Thoracic aorta (tissue), 2 donors: Measurements from ENCODE around the gene SERHL2. TPM values are rescaled to one million over a fixed set of nuclear protein-coding genes. Genes with fewer than 3 reads are reported as not detected.
"Not testable (repeated sequence)": the region's sequence is repeated elsewhere in the genome, so short reads cannot be mapped to it uniquely, and the experiment has no call there.

Source experiments
- ATAC-seq: fragments of 150-250 bp; one replicate; pipeline ENCODE4 v1.8.0; 2017; ENCODE audit warnings: low read depth; ENCODE audit not compliant: insufficient number of reproducible peaks, low FRiP score
- DNase-seq: peaks from one replicate; pipeline ENCODE4 v3.0.0-alpha.2; 2020; ENCODE audit warnings: low spot score
- H3K27ac ChIP-seq, 2 donors: fragments of 200-600 bp; sonication (generic); 1 replicate in 1 of 2; 2 replicates in 1 of 2; pipeline ENCODE4 v1.5.1; 2016; ENCODE audit warnings: mild to moderate bottlenecking in 2 of 2, moderate library complexity in 2 of 2
- H3K27me3 ChIP-seq: fragments of 200-600 bp; sonication (generic); replicated peaks from 2 replicates; pipeline ENCODE4 v1.6.0; 2016; ENCODE audit warnings: mild to moderate bottlenecking; ENCODE audit not compliant: insufficient read depth
- H3K36me3 ChIP-seq: fragments of 200-600 bp; sonication (generic); one replicate; pipeline ENCODE4 v1.5.1; 2016
- H3K4me1 ChIP-seq, 2 donors: fragments of 200-600 bp; sonication (generic); 1 replicate in 1 of 2; 2 replicates in 1 of 2; pipeline versions ENCODE4 v1.5.1 to v1.6.0; 2016; ENCODE audit warnings: low read depth in 2 of 2, mild to moderate bottlenecking in 1 of 2; ENCODE audit not compliant: control insufficient read depth in 1 of 2
- H3K4me3 ChIP-seq: fragments of 200-600 bp; sonication (generic); 2 replicates; pipeline ENCODE4 v1.5.1; 2016; ENCODE audit warnings: mild to moderate bottlenecking
- H3K9me3 ChIP-seq: fragments of 200-600 bp; sonication (generic); 2 replicates; pipeline ENCODE4 v1.5.1; 2016
- CTCF ChIP-seq: fragments of 200-600 bp; sonication (generic); IDR thresholded peaks from one replicate; pipeline ENCODE4 v1.5.1; 2019; ENCODE audit warnings: antibody characterized with exemption
- total RNA-seq, 2 donors: library from RNA; depleted of rRNA; stranded (reverse); fragments of >200 nt; gene quantifications; one replicate each; pipeline versions ENCODE4 v1.1.0 to v1.2.3, GENCODE V29; 2016

Gene SERHL2
- total RNA-seq, 2 donors from 2014 or later: 1.9 TPM; not detected in 1

GRCh38 chr22:42564699-42565098 lies 10.9 kb downstream of the SERHL2 start:
- no peak overlapping the region for H3K4me3 ChIP-seq
- no peaks in the 10 kb centered on the region for H3K4me1 ChIP-seq
- no peaks in the 10 kb centered on the region for H3K9me3 ChIP-seq
- no peak overlapping the region for H3K27ac ChIP-seq
- H3K27me3 ChIP-seq: no peaks in the 10 kb centered on the region
- no peak for TF ChIP-seq CTCF
- DNase-seq (no peak), ATAC-seq (no peak)
- no peaks in the 10 kb centered on the region for H3K36me3 ChIP-seq

GRCh38 chr22:42565956-42566355 lies 12.2 kb downstream of the SERHL2 start:
- no peaks in the 10 kb centered on the region for H3K9me3 ChIP-seq
- no peak for DNase-seq
- ATAC-seq: no peak
- H3K36me3 ChIP-seq: no peaks in the 10 kb centered on the region
- H3K27ac ChIP-seq: no peak overlapping the region
- no peak for TF ChIP-seq CTCF
- no peaks in the 10 kb centered on the region for H3K27me3 ChIP-seq
- no peaks in the 10 kb centered on the region for H3K4me1 ChIP-seq
- no peak overlapping the region for H3K4me3 ChIP-seq

GRCh38 chr22:42567950-42568349 lies 14.2 kb downstream of the SERHL2 start:
- H3K4me3 ChIP-seq, DNase-seq, H3K27ac ChIP-seq, H3K4me1 ChIP-seq, H3K27me3 ChIP-seq, H3K9me3 ChIP-seq, ATAC-seq, H3K36me3 ChIP-seq: not testable (repeated sequence)

GRCh38 chr22:42570580-42570979 lies 16.8 kb downstream of the SERHL2 start:
- not testable (repeated sequence) for H3K4me3 ChIP-seq, ATAC-seq, H3K27ac ChIP-seq, H3K27me3 ChIP-seq, H3K4me1 ChIP-seq, H3K9me3 ChIP-seq, DNase-seq
- peaks cover 12% of the 10 kb centered on the region for H3K36me3 ChIP-seq

- H3K4me1 ChIP-seq, ATAC-seq, H3K4me3 ChIP-seq, H3K27ac ChIP-seq, H3K27me3 ChIP-seq, H3K9me3 ChIP-seq, DNase-seq: not testable (repeated sequence)
- H3K36me3 ChIP-seq: peaks cover 13% of the 10 kb centered on the region
These were observed 17.3 kb downstream of the SERHL2 start for GRCh38 chr22:42571068-42571467.

GRCh38 chr22:42574046-42574445 lies 20.3 kb downstream of the SERHL2 start:
- not testable (repeated sequence) for ATAC-seq, H3K27ac ChIP-seq

GRCh38 chr22:42574468-42574867 lies 20.7 kb downstream of the SERHL2 start:
- not testable (repeated sequence) for H3K27ac ChIP-seq, H3K4me1 ChIP-seq, H3K27me3 ChIP-seq, H3K4me3 ChIP-seq, ATAC-seq, DNase-seq, H3K9me3 ChIP-seq
- H3K36me3 ChIP-seq: peaks cover 28% of the 10 kb centered on the region

More at GRCh38 chr22:42574046-42574445, 20.3 kb downstream of the SERHL2 start:
- H3K9me3 ChIP-seq, DNase-seq, H3K4me3 ChIP-seq, H3K27me3 ChIP-seq, H3K4me1 ChIP-seq: not testable (repeated sequence)
- peaks cover 28% of the 10 kb centered on the region for H3K36me3 ChIP-seq

- DNase-seq, ATAC-seq: not testable (repeated sequence)
- peaks cover 28% of the 10 kb centered on the region for H3K36me3 ChIP-seq
These were observed 22.3 kb downstream of the SERHL2 start for GRCh38 chr22:42575996-42576574.

GRCh38 chr22:42577141-42577540 lies 23.4 kb downstream of the SERHL2 start:
- not testable (repeated sequence) for H3K27me3 ChIP-seq, H3K4me3 ChIP-seq, DNase-seq, H3K27ac ChIP-seq, H3K4me1 ChIP-seq, ATAC-seq, H3K9me3 ChIP-seq
- peaks cover 28% of the 10 kb centered on the region for H3K36me3 ChIP-seq

More at GRCh38 chr22:42575996-42576574, 22.3 kb downstream of the SERHL2 start:
- not testable (repeated sequence) for H3K4me1 ChIP-seq, H3K4me3 ChIP-seq, H3K27ac ChIP-seq, H3K9me3 ChIP-seq, H3K27me3 ChIP-seq
